GM23338 (cell line): ENCODE measurements around the gene CELF2. TPM values are rescaled to one million over a fixed set of nuclear protein-coding genes. Genes with fewer than 3 reads are reported as not detected.

Experiments used
- ATAC-seq: fragments of 200-7000 bp; cut with Tn5 transposase; 3 replicates; pipeline ENCODE4 v1.9.1; 2020
- DNase-seq: peaks from one replicate; pipeline ENCODE4 v3.0.0-alpha.2; 2015; ENCODE audit warnings: low spot score
- H2AFZ ChIP-seq: fragments of 200-600 bp; sonication (generic); 2 replicates; pipeline ENCODE4 v1.8.0; 2016; ENCODE audit warnings: antibody characterized with exemption, mild to moderate bottlenecking, moderate library complexity
- H3F3A ChIP-seq: fragments of 200-600 bp; sonication (generic); replicated peaks from 2 replicates; pipeline ENCODE4 v1.8.0; 2017; ENCODE audit warnings: antibody characterized with exemption, mixed run types, low read depth
- H3K27ac ChIP-seq: fragments of 200-600 bp; sonication (generic); 2 replicates; pipeline ENCODE4 v1.6.1; 2016; ENCODE audit warnings: low read depth
- H3K27me3 ChIP-seq: fragments of 200-600 bp; sonication (generic); 2 replicates; pipeline ENCODE4 v1.8.0; 2016; ENCODE audit warnings: mild to moderate bottlenecking, mixed run types, moderate library complexity; ENCODE audit not compliant: insufficient read depth
- H3K36me3 ChIP-seq: fragments of 200-600 bp; sonication (generic); 2 replicates; pipeline ENCODE4 v1.8.0; 2016; ENCODE audit warnings: mild to moderate bottlenecking; ENCODE audit not compliant: insufficient read depth
- H3K4me1 ChIP-seq: fragments of 200-600 bp; sonication (generic); 2 replicates; pipeline ENCODE4 v1.8.0; 2016; ENCODE audit warnings: mild to moderate bottlenecking, moderate library complexity; ENCODE audit not compliant: insufficient read depth
- H3K4me2 ChIP-seq: fragments of 200-600 bp; sonication (generic); 2 replicates; pipeline ENCODE4 v1.7.1; 2017; ENCODE audit warnings: mixed run types
- H3K4me3 ChIP-seq: fragments of 200-600 bp; sonication (generic); 2 replicates; pipeline ENCODE4 v1.6.1; 2016; ENCODE audit warnings: mixed run types
- H3K79me2 ChIP-seq: fragments of 200-600 bp; sonication (generic); replicated peaks from 2 replicates; pipeline ENCODE4 v1.8.0; 2017; ENCODE audit warnings: mild to moderate bottlenecking; ENCODE audit not compliant: insufficient read depth
- H3K9me2 ChIP-seq: fragments of 200-600 bp; sonication (generic); 2 replicates; pipeline ENCODE4 v1.8.0; 2017; ENCODE audit not compliant: insufficient read depth
- H4K20me1 ChIP-seq: fragments of 200-600 bp; sonication (generic); replicated peaks from 2 replicates; pipeline ENCODE4 v1.8.0; 2017; ENCODE audit warnings: mild to moderate bottlenecking; ENCODE audit not compliant: insufficient read depth
- H3K27ac Mint-ChIP-seq: 2 replicates; pipeline ENCODE4 v1.8.0; 2020; ENCODE audit warnings: inconsistent platforms, mild to moderate bottlenecking, moderate library complexity, mixed read lengths
- H3K27me3 Mint-ChIP-seq: 3 replicates; pipeline ENCODE4 v1.8.0; 2022; ENCODE audit warnings: low read depth, mild to moderate bottlenecking, moderate library complexity, mixed read lengths, inconsistent platforms; ENCODE audit not compliant: insufficient read depth, poor library complexity
- H3K36me3 Mint-ChIP-seq: 3 replicates; pipeline ENCODE4 v1.8.0; 2021; ENCODE audit warnings: low read depth, mild to moderate bottlenecking, inconsistent platforms, moderate library complexity, mixed read lengths
- H3K4me1 Mint-ChIP-seq: 3 replicates; pipeline ENCODE4 v1.8.0; 2020; ENCODE audit warnings: mild to moderate bottlenecking, inconsistent platforms, mixed read lengths
- H3K4me3 Mint-ChIP-seq: 3 replicates; pipeline ENCODE4 v1.8.0; 2021; ENCODE audit warnings: moderate library complexity, mild to moderate bottlenecking, inconsistent platforms, mixed read lengths
- H3K9me3 Mint-ChIP-seq: 3 replicates; pipeline ENCODE4 v1.8.0; 2020; ENCODE audit warnings: moderate library complexity, mild to moderate bottlenecking, inconsistent platforms, mixed read lengths
- CREB1 ChIP-seq: fragments of 250-450 bp; sonication (Bioruptor Pico); IDR thresholded peaks from 2 replicates; pipeline ENCODE4 v1.5.0; 2020; ENCODE audit warnings: low read depth, mild to moderate bottlenecking, moderate library complexity
- EZH2 ChIP-seq: fragments of 200-600 bp; sonication (generic); IDR thresholded peaks from one replicate; pipeline ENCODE4 v1.8.0; 2017; ENCODE audit warnings: antibody characterized with exemption, mild to moderate bottlenecking, low read depth; ENCODE audit not compliant: unreplicated experiment
- EZH2phosphoT487 ChIP-seq: fragments of 200-600 bp; sonication (generic); IDR thresholded peaks from one replicate; pipeline ENCODE4 v1.8.1; 2018; ENCODE audit warnings: antibody characterized with exemption; ENCODE audit not compliant: unreplicated experiment
- JUNB ChIP-seq: IDR thresholded peaks from one replicate; pipeline ENCODE4 v1.6.1; 2016; ENCODE audit warnings: antibody characterized with exemption; ENCODE audit not compliant: unreplicated experiment
- NANOG ChIP-seq: IDR thresholded peaks from 2 replicates; pipeline ENCODE4 v1.6.1; 2016; ENCODE audit warnings: antibody characterized with exemption, borderline replicate concordance
- POLR2AphosphoS5 ChIP-seq: IDR thresholded peaks from 2 replicates; pipeline ENCODE4 v1.6.1; 2016; ENCODE audit warnings: antibody characterized with exemption, low read depth
- STAT1 ChIP-seq: IDR thresholded peaks from one replicate; pipeline ENCODE4 v1.6.1; 2016; ENCODE audit warnings: antibody characterized with exemption; ENCODE audit not compliant: unreplicated experiment
- ZNF114 ChIP-seq: fragments of 250-450 bp; sonication (Bioruptor Pico); IDR thresholded peaks from 2 replicates; pipeline ENCODE4 v1.5.0; 2020; ENCODE audit warnings: mild to moderate bottlenecking, moderate library complexity
- ZNF331 ChIP-seq: fragments of 250-450 bp; sonication (Bioruptor Pico); IDR thresholded peaks from 2 replicates; pipeline ENCODE4 v1.5.0; 2020; ENCODE audit warnings: low read depth, mild to moderate bottlenecking, moderate library complexity
- polyA plus RNA-seq: library from polyadenylated mRNA; unstranded; fragments of >200 nt; fragmentation: Nextera tagmentation; extraction: Ambion mirVana; gene quantifications from 2 replicates; pipeline ENCODE4 v1.2.1, GENCODE V29; 2016
- total RNA-seq: library from RNA; depleted of rRNA; stranded (reverse); fragments of >200 nt; shearing (Covaris generic); gene quantifications from 2 replicates; pipeline ENCODE4 v1.2.3, GENCODE V29; 2014
- TF ChIP-seq, protein P1 (sequence below), 2 experiments: fragments of 200-600 bp in 1 of 2; sonication (generic) in 1 of 2; conservative IDR thresholded peaks; 2 replicates each; pipeline versions ENCODE4 v1.5.1 to v1.6.1; 2016 to 2017; ENCODE audit warnings: antibody characterized with exemption in 2 of 2, low read depth in 2 of 2, mild to moderate bottlenecking in 2 of 2, moderate library complexity in 1 of 2
- TF ChIP-seq, protein P2 (sequence below): IDR thresholded peaks from one replicate; pipeline ENCODE4 v1.6.1; 2018; ENCODE audit warnings: antibody characterized with exemption; ENCODE audit not compliant: unreplicated experiment
- TF ChIP-seq, protein P3 (sequence below): IDR thresholded peaks from 2 replicates; pipeline ENCODE4 v1.6.1; 2016; ENCODE audit warnings: antibody characterized with exemption

The CELF2 gene
- total and polyA plus RNA-seq, 2 experiments from 2014 or later: 18.1 to 22.5 TPM

DNA sequence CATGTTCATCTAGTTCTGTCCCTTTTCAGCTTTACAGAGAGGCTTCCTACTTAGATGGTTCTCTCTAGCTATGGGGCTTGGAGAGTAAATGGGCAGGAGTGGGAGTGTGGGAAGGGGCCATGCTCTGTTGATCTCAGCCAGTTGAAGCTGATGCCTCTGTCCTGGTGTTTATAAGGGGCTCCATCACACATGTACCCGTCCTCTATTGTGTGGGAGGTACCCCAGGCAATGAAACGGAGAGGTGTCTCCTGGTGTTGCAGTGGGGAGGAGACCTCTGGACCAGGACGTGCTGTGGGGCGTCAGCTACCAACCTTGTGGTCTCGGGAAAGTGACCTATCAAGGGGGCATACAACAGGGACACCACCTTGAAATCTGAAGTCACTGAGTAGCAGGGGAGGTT, 173.5 kb downstream of the CELF2 start (continued):
- TF ChIP-seq ZNF331 (CRISPR knock-in tag) (no peak), NANOG (no peak), JUNB (no peak), EZH2phosphoT487 (no peak), ZNF114 (CRISPR knock-in tag) (no peak), EZH2 (no peak)
- TF ChIP-seq, protein P1, sequence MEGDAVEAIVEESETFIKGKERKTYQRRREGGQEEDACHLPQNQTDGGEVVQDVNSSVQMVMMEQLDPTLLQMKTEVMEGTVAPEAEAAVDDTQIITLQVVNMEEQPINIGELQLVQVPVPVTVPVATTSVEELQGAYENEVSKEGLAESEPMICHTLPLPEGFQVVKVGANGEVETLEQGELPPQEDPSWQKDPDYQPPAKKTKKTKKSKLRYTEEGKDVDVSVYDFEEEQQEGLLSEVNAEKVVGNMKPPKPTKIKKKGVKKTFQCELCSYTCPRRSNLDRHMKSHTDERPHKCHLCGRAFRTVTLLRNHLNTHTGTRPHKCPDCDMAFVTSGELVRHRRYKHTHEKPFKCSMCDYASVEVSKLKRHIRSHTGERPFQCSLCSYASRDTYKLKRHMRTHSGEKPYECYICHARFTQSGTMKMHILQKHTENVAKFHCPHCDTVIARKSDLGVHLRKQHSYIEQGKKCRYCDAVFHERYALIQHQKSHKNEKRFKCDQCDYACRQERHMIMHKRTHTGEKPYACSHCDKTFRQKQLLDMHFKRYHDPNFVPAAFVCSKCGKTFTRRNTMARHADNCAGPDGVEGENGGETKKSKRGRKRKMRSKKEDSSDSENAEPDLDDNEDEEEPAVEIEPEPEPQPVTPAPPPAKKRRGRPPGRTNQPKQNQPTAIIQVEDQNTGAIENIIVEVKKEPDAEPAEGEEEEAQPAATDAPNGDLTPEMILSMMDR (conservative IDR thresholded peaks at IDR 0.05; ENCODE audit: low read depth in 2 of 2): no peak
- TF ChIP-seq, protein P2, sequence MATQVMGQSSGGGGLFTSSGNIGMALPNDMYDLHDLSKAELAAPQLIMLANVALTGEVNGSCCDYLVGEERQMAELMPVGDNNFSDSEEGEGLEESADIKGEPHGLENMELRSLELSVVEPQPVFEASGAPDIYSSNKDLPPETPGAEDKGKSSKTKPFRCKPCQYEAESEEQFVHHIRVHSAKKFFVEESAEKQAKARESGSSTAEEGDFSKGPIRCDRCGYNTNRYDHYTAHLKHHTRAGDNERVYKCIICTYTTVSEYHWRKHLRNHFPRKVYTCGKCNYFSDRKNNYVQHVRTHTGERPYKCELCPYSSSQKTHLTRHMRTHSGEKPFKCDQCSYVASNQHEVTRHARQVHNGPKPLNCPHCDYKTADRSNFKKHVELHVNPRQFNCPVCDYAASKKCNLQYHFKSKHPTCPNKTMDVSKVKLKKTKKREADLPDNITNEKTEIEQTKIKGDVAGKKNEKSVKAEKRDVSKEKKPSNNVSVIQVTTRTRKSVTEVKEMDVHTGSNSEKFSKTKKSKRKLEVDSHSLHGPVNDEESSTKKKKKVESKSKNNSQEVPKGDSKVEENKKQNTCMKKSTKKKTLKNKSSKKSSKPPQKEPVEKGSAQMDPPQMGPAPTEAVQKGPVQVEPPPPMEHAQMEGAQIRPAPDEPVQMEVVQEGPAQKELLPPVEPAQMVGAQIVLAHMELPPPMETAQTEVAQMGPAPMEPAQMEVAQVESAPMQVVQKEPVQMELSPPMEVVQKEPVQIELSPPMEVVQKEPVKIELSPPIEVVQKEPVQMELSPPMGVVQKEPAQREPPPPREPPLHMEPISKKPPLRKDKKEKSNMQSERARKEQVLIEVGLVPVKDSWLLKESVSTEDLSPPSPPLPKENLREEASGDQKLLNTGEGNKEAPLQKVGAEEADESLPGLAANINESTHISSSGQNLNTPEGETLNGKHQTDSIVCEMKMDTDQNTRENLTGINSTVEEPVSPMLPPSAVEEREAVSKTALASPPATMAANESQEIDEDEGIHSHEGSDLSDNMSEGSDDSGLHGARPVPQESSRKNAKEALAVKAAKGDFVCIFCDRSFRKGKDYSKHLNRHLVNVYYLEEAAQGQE: no peak
- TF ChIP-seq, protein P3, sequence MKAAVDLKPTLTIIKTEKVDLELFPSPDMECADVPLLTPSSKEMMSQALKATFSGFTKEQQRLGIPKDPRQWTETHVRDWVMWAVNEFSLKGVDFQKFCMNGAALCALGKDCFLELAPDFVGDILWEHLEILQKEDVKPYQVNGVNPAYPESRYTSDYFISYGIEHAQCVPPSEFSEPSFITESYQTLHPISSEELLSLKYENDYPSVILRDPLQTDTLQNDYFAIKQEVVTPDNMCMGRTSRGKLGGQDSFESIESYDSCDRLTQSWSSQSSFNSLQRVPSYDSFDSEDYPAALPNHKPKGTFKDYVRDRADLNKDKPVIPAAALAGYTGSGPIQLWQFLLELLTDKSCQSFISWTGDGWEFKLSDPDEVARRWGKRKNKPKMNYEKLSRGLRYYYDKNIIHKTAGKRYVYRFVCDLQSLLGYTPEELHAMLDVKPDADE: no peak

DNA sequence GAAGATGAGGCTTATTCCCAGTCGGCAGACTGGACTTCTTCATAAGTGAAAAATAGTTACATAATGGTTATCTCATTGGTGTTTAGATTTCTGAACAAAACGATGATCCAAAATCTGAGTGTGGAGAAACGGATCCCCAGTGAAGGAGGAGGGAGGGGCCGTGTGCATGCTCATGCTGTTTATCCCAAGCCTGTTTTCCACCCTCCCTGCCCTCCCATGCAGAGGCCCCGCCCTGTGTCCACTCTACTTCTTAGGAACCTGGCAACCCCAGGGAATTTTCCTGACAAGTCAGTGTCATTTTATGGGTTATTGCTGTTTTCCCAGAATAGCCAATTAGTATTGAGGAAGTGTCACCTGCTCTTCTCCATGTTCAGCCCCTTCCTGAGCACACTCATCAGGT, 174.0 kb downstream of the CELF2 start:
- Histone ChIP-seq H3K36me3 (no peaks in the 10 kb centered on the region), H2AFZ (no peak overlapping the region), H3K4me1 (peaks cover 11% of the 10 kb centered on the region; the same call in 1 of the 2 replicates), H3K9me2 (peaks cover 6% of the 10 kb centered on the region; the same call in 1 of the 2 replicates), H3K79me2 (peaks cover 4% of the 10 kb centered on the region; the same call in 1 of the 2 replicates), H3K4me2 (no peak overlapping the region), H3F3A (no peaks in the 10 kb centered on the region), H3K27ac (no peak overlapping the region), H3K27me3 (no peaks in the 10 kb centered on the region), H4K20me1 (no peaks in the 10 kb centered on the region), H3K4me3 (no peak overlapping the region)
- Mint-ChIP-seq H3K4me3 (no peak overlapping the region), H3K9me3 (no peaks in the 10 kb centered on the region), H3K36me3 (peaks cover 4% of the 10 kb centered on the region; the same call in 1 of the 3 replicates), H3K27ac (no peak overlapping the region), H3K27me3 (peaks cover 9% of the 10 kb centered on the region), H3K4me1 (peaks cover 30% of the 10 kb centered on the region)
- DNase-seq (no peak), ATAC-seq (no peak)
- TF ChIP-seq JUNB (no peak), EZH2 (no peak), ZNF331 (CRISPR knock-in tag) (no peak), EZH2phosphoT487 (no peak), POLR2AphosphoS5 (no peak), NANOG (no peak), CREB1 (CRISPR knock-in tag) (no peak), ZNF114 (CRISPR knock-in tag) (no peak), STAT1 (no peak)
- TF ChIP-seq, protein P1 (conservative IDR thresholded peaks at IDR 0.05; ENCODE audit: low read depth in 2 of 2): no peak
- TF ChIP-seq, protein P2: no peak
- TF ChIP-seq, protein P3: no peak
